Putamen (tissue), 1 donor: ENCODE results near the gene HS6ST1.

Experiments
- DNase-seq: peaks from one replicate; pipeline ENCODE4 v3.0.0-alpha.2; 2016; ENCODE audit warnings: low spot score

HS6ST1 gene

GRCh38 chr2:128318776-128319464, at the start of gene HS6ST1:
Gene HS6ST1, minus strand, starts transcription at chr2:128318868. Its CDS starts 305 bp downstream, at chr2:128318563.
- peak; percentile 84 for DNase-seq

- DNase-seq, result no peak
These were observed 49.1 kb upstream of the HS6ST1 start for GRCh38 chr2:128367601-128368359.

- no peak for DNase-seq
These were observed 48.2 kb upstream of the HS6ST1 start for GRCh38 chr2:128366713-128367511.

GRCh38 chr2:128365217-128365905, 46.7 kb upstream of the HS6ST1 start:
- DNase-seq, result no peak

- no peak for DNase-seq
These were observed 45.8 kb upstream of the HS6ST1 start for GRCh38 chr2:128364441-128364911.

GRCh38 chr2:128363934-128364361, 45.3 kb upstream of the HS6ST1 start:
- no peak for DNase-seq

GRCh38 chr2:128362889-128363228, 44.2 kb upstream of the HS6ST1 start:
- no peak for DNase-seq

GRCh38 chr2:128362176-128362888, 43.7 kb upstream of the HS6ST1 start:
- no peak for DNase-seq

GRCh38 chr2:128361376-128362131, 42.9 kb upstream of the HS6ST1 start:
- no peak for DNase-seq

GRCh38 chr2:128360711-128361110, 42.0 kb upstream of the HS6ST1 start:
- no peak for DNase-seq

GRCh38 chr2:128359841-128360240, 41.2 kb upstream of the HS6ST1 start:
- DNase-seq, result no peak

- no peak for DNase-seq
These were observed 40.5 kb upstream of the HS6ST1 start for GRCh38 chr2:128358941-128359731.

- DNase-seq, result no peak
These were observed 39.1 kb upstream of the HS6ST1 start for GRCh38 chr2:128357506-128358370.

- no peak for DNase-seq
These were observed 37.5 kb upstream of the HS6ST1 start for GRCh38 chr2:128356127-128356526.

GRCh38 chr2:128354726-128355470, 36.2 kb upstream of the HS6ST1 start:
- DNase-seq, result no peak

GRCh38 chr2:128354161-128354560, 35.5 kb upstream of the HS6ST1 start:
- DNase-seq, result no peak

- DNase-seq, result no peak
These were observed 32.1 kb upstream of the HS6ST1 start for GRCh38 chr2:128350736-128351135.

- DNase-seq, result no peak
These were observed 30.0 kb upstream of the HS6ST1 start for GRCh38 chr2:128348701-128349100.
